Mesothelial cell of epicardium (in vitro differentiated cells): ENCODE data around the gene TGFBR3. TPM values are rescaled to one million over a fixed set of nuclear protein-coding genes. Genes with fewer than 3 reads are reported as not detected.

Experiments
- DNase-seq, 2 experiments: peaks; one replicate each; pipeline ENCODE4 v3.0.0; 2021; ENCODE audit warnings: low spot score in 2 of 2; ENCODE audit not compliant: unreplicated experiment in 2 of 2
- H3K27ac Mint-ChIP-seq: 2 replicates; pipeline ENCODE4 v1.8.0; 2021; ENCODE audit warnings: mixed read lengths
- H3K27me3 Mint-ChIP-seq: 2 replicates; pipeline ENCODE4 v1.8.0; 2021; ENCODE audit warnings: low read depth, mixed read lengths
- H3K36me3 Mint-ChIP-seq: 2 replicates; pipeline ENCODE4 v1.8.0; 2021; ENCODE audit warnings: mixed read lengths
- H3K4me1 Mint-ChIP-seq: 2 replicates; pipeline ENCODE4 v1.8.0; 2021; ENCODE audit warnings: mixed read lengths
- H3K4me3 Mint-ChIP-seq: 2 replicates; pipeline ENCODE4 v1.8.0; 2021; ENCODE audit warnings: mild to moderate bottlenecking, moderate library complexity, mixed read lengths
- H3K9me3 Mint-ChIP-seq: 2 replicates; pipeline ENCODE4 v1.8.0; 2021; ENCODE audit warnings: mixed read lengths
- total RNA-seq: library from RNA; stranded (reverse); gene quantifications from 3 replicates; pipeline ENCODE4 v1.2.1, GENCODE V29; 2021
- TF ChIP-seq, protein P1 (sequence below): fragments of 200-600 bp; sonication (generic); IDR thresholded peaks from one replicate; pipeline ENCODE4 v1.5.0; 2021; ENCODE audit warnings: antibody characterized with exemption; ENCODE audit not compliant: unreplicated experiment

TGFBR3 gene
- total RNA-seq, 1 donor from 2014 or later, result 20.7 TPM

- peak overlapping the region; percentile 90 for H3K27ac Mint-ChIP-seq
- DNase-seq, result peak; percentile 46 to 75
Observed at GRCh38 chr1:91806181-91806768, 79.7 kb downstream of the TGFBR3 start.

GRCh38 chr1:91805311-91805801 lies 80.6 kb downstream of the TGFBR3 start:
- Mint-ChIP-seq H3K4me3 (no peak overlapping the region), H3K4me1 (peaks cover 39% of the 10 kb centered on the region), H3K27me3 (no peaks in the 10 kb centered on the region), H3K36me3 (no peaks in the 10 kb centered on the region), H3K27ac (peak overlapping the region; percentile 90), H3K9me3 (no peaks in the 10 kb centered on the region)
- no peak for DNase-seq
- TF ChIP-seq, protein P1, sequence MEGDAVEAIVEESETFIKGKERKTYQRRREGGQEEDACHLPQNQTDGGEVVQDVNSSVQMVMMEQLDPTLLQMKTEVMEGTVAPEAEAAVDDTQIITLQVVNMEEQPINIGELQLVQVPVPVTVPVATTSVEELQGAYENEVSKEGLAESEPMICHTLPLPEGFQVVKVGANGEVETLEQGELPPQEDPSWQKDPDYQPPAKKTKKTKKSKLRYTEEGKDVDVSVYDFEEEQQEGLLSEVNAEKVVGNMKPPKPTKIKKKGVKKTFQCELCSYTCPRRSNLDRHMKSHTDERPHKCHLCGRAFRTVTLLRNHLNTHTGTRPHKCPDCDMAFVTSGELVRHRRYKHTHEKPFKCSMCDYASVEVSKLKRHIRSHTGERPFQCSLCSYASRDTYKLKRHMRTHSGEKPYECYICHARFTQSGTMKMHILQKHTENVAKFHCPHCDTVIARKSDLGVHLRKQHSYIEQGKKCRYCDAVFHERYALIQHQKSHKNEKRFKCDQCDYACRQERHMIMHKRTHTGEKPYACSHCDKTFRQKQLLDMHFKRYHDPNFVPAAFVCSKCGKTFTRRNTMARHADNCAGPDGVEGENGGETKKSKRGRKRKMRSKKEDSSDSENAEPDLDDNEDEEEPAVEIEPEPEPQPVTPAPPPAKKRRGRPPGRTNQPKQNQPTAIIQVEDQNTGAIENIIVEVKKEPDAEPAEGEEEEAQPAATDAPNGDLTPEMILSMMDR, result no peak

More at GRCh38 chr1:91806181-91806768, 79.7 kb downstream of the TGFBR3 start:
- TF ChIP-seq, protein P1, result no peak
- no peaks in the 10 kb centered on the region for H3K9me3 Mint-ChIP-seq
- peaks cover 39% of the 10 kb centered on the region for H3K4me1 Mint-ChIP-seq
- H3K4me3 Mint-ChIP-seq, result no peak overlapping the region
- H3K36me3 Mint-ChIP-seq, result no peaks in the 10 kb centered on the region
- no peaks in the 10 kb centered on the region for H3K27me3 Mint-ChIP-seq

DNA sequence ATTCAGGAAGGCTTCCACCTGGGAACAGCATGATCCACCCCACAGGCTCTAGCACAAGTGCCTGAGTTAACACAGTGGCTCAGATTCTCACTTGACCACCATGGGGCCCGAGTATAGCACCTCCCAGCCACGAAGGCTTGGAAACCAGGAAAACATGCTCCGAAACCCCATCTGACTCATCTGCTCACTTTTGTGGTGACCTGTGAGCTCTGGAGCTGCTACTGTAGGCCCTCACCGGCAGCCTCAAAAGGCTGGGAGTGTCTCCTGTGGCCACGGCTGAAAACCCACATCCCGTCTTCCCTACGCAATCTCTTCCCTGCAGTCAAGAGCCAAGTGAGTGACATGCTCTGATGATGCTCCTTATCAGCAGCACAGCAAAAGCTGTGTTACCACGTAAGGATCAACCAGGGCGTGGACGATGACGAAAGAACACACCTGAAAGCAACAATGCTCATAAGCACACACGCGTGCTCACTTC lies 81.4 kb downstream of the TGFBR3 start:
- no peaks in the 10 kb centered on the region for H3K9me3 Mint-ChIP-seq
- H3K4me1 Mint-ChIP-seq, result peaks cover 39% of the 10 kb centered on the region
- no peak overlapping the region for H3K4me3 Mint-ChIP-seq
- no peaks in the 10 kb centered on the region for H3K27me3 Mint-ChIP-seq
- H3K36me3 Mint-ChIP-seq, result no peaks in the 10 kb centered on the region
- TF ChIP-seq, protein P1, result no peak
- H3K27ac Mint-ChIP-seq, result no peak overlapping the region
- no peak for DNase-seq

DNA sequence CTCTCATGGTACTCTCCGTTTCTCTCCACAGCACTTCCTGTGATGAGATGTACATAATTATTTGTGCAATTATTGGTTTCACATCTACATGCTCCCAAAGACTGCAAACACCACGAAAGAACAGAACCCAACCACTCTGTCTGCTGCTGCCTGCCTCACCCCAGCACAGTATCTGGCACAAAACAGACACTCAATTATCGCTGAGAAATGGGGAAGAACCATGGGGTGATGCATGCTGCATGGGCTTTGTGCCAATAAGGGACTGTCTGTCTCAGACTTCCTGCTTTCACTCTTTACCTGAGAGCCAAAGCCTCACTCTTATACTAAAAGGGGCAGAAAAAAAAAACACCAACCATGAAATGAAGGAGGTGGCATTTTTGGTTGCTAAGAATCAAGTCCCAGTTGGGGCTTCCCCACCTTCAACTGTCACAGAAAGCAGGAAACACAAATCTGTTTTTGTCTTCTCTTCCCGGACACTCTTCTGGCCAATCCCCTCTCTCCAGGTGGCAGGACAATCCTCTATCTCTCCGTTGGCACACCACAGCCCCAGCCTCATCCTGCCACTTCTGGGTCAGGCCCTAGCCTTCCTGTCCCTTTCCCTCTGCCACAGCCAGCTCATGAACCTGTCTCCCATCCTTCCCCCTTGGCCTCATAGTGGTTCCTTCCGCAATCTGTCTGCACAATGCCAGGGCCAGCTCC lies 82.0 kb downstream of the TGFBR3 start:
- no peaks in the 10 kb centered on the region for H3K9me3 Mint-ChIP-seq
- no peaks in the 10 kb centered on the region for H3K36me3 Mint-ChIP-seq
- H3K4me1 Mint-ChIP-seq, result peaks cover 37% of the 10 kb centered on the region
- no peaks in the 10 kb centered on the region for H3K27me3 Mint-ChIP-seq
- no peak overlapping the region for H3K27ac Mint-ChIP-seq
- TF ChIP-seq, protein P1, result no peak
- DNase-seq, result no peak
- no peak overlapping the region for H3K4me3 Mint-ChIP-seq

- TF ChIP-seq, protein P1, result no peak
- H3K36me3 Mint-ChIP-seq, result no peaks in the 10 kb centered on the region
- H3K4me1 Mint-ChIP-seq, result peaks cover 40% of the 10 kb centered on the region
- H3K9me3 Mint-ChIP-seq, result no peaks in the 10 kb centered on the region
- H3K27me3 Mint-ChIP-seq, result no peaks in the 10 kb centered on the region
- H3K27ac Mint-ChIP-seq, result no peak overlapping the region
- no peak for DNase-seq
- no peak overlapping the region for H3K4me3 Mint-ChIP-seq
Observed at GRCh38 chr1:91803123-91803522, 82.8 kb downstream of the TGFBR3 start.
